Body of pancreas (tissue), 4 donors: ENCODE measurements around the gene ATP8B2. TPM values are rescaled to one million over a fixed set of nuclear protein-coding genes. Genes with fewer than 3 reads are reported as not detected.
"Not testable (repeated sequence)": the region's sequence is repeated elsewhere in the genome, so short reads cannot be mapped to it uniquely, and the experiment has no call there.

ENCODE experiments used
- ATAC-seq: fragments of 150-250 bp; one replicate; pipeline ENCODE4 v1.9.1; 2016
- DNase-seq, 4 donors: peaks; one replicate each; pipeline ENCODE4 v3.0.0-alpha.2; 2019
- H3K27ac ChIP-seq, 4 donors: fragments of 200-600 bp; sonication (generic); 1 replicate in 3 of 4; 2 replicates in 1 of 4; pipeline versions ENCODE4 v1.5.1 to v1.6.1; 2016 to 2019; ENCODE audit warnings: mild to moderate bottlenecking in 1 of 4, mixed read lengths in 1 of 4, moderate library complexity in 1 of 4
- H3K27me3 ChIP-seq, 2 donors: fragments of 200-600 bp; sonication (generic); one replicate each; pipeline ENCODE4 v1.6.0; 2016; ENCODE audit warnings: mild to moderate bottlenecking in 1 of 2
- H3K36me3 ChIP-seq, 2 donors: fragments of 200-600 bp; sonication (generic); replicated peaks in 1 of 2; 2 replicates each; pipeline ENCODE4 v1.5.1; 2016; ENCODE audit warnings: low read depth in 2 of 2; ENCODE audit not compliant: insufficient read depth in 1 of 2
- H3K4me1 ChIP-seq: fragments of 200-600 bp; sonication (generic); one replicate; pipeline ENCODE4 v1.6.0; 2016
- H3K4me3 ChIP-seq, 2 donors: fragments of 200-600 bp; sonication (generic); 1 replicate in 1 of 2; 2 replicates in 1 of 2; pipeline ENCODE4 v1.5.1; 2016 to 2019
- H3K9me3 ChIP-seq, 3 donors: fragments of 200-600 bp; sonication (generic); 1 replicate in 2 of 3; 2 replicates in 1 of 3; pipeline ENCODE4 v1.5.1; 2016
- CTCF ChIP-seq, 7 experiments: fragments of 450-650 bp in 4 of 7; fragments of 200-600 bp in 3 of 7; sonication (generic) in 3 of 7; IDR thresholded peaks; one replicate each; pipeline ENCODE4 v1.5.1; 2016 to 2019; ENCODE audit warnings: antibody characterized with exemption in 7 of 7
- POLR2A ChIP-seq, 3 donors: fragments of 450-650 bp; IDR thresholded peaks; one replicate each; pipeline ENCODE4 v1.6.1; 2016; ENCODE audit warnings: antibody characterized with exemption in 3 of 3, mild to moderate bottlenecking in 2 of 3
- WGBS, 2 donors: methylation state at CpG; one replicate each; pipeline ENCODE4 v1.1.5; 2017; 5-methylcytosine and 5-hydroxymethylcytosine counted together
- intact Hi-C: fragments of 100-400 bp; cut with DNase I; formaldehyde crosslinking; loops from one replicate; pipeline ENCODE4 v1.15.1; 2023
- total RNA-seq, 2 donors: library from RNA; depleted of rRNA; stranded (reverse); fragments of >200 nt; gene quantifications; one replicate each; pipeline ENCODE4 v1.1.0, GENCODE V29; 2016

ATP8B2 gene
- total RNA-seq, 2 donors from 2014 or later = 10.9 to 16.3 TPM

DNA sequence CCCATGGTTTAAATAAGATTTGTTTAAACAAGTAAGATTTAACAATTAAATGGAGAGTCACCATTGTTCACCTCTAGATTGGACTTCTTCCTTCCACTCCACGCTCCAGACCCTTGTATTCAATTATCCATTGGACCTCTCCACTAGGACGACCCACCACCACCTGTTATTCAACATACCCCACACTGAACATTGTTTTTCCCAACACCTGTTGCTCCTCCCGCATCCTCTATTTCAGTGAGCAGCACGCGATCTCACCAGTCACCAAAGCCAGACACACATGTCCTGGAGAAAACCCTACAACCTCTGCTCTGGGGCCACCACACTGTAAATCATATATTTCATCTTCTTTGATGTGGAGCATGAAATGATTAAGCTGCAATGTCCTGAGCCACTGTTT is 28.6 kb downstream of the ATP8B2 start:
- Histone ChIP-seq H3K27ac (peak overlapping the region in 1 of 4 donors; percentile 79), H3K4me1 (peaks cover 39% of the 10 kb centered on the region), H3K36me3 (no peaks in the 10 kb centered on the region), H3K27me3 (no peaks in the 10 kb centered on the region), H3K9me3 (no peaks in the 10 kb centered on the region), H3K4me3 (no peak overlapping the region)
- DNase-seq = no peak
- intact Hi-C loops = no loop called here
- TF ChIP-seq POLR2A (IDR thresholded peaks at IDR 0.05) (no peak), CTCF (IDR thresholded peaks at IDR 0.05) (no peak)
- WGBS, 2 donors = 55 to 63% methylated on average over 5 of the region's 5 CpGs
- no peak for ATAC-seq

GRCh38 chr1:154358519-154358918 is 33.2 kb downstream of the ATP8B2 start:
- no peaks in the 10 kb centered on the region for H3K36me3 ChIP-seq
- H3K27me3 ChIP-seq = no peaks in the 10 kb centered on the region
- ATAC-seq (no peak), DNase-seq (no peak)
- no peak overlapping the region for H3K27ac ChIP-seq
- intact Hi-C loops = no loop called here
- H3K9me3 ChIP-seq = no peaks in the 10 kb centered on the region
- H3K4me1 ChIP-seq = peaks cover 14% of the 10 kb centered on the region
- no peak overlapping the region for H3K4me3 ChIP-seq
- 87 to 93% methylated on average over 7 to 8 of the region's 8 CpGs for WGBS, 2 donors
- TF ChIP-seq POLR2A (IDR thresholded peaks at IDR 0.05) (no peak), CTCF (IDR thresholded peaks at IDR 0.05) (no peak)

GRCh38 chr1:154360288-154360687 is 35.0 kb downstream of the ATP8B2 start:
- no peaks in the 10 kb centered on the region for H3K4me1 ChIP-seq
- no peaks in the 10 kb centered on the region for H3K27me3 ChIP-seq
- no peaks in the 10 kb centered on the region for H3K36me3 ChIP-seq
- no peak overlapping the region for H3K4me3 ChIP-seq
- DNase-seq (no peak), ATAC-seq (no peak)
- intact Hi-C loops = no loop called here
- no peak overlapping the region for H3K27ac ChIP-seq
- H3K9me3 ChIP-seq = no peaks in the 10 kb centered on the region
- TF ChIP-seq CTCF (IDR thresholded peaks at IDR 0.05) (no peak), POLR2A (IDR thresholded peaks at IDR 0.05) (no peak)

DNA sequence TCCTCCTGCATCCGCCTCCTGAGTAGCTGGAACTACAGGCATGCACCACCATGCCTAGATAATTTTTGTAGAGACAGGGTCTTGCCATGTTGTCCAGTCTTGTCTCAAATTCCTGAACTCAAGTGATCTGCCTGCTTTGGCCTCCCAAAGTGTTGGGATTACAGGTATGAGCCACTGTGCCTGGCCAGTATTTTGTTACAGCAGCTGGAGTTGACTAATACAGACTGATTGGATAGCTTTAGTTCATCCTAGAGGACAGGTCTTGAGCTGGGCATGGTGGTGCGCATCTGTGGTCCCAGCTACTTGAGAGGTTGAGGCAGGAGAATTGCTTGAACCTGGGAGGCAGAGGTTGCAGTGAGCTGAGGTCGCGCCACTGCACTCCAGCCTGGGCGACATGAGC is 35.6 kb downstream of the ATP8B2 start:
- DNase-seq, intact Hi-C loops, H3K4me3 ChIP-seq, H3K27me3 ChIP-seq, H3K36me3 ChIP-seq, H3K4me1 ChIP-seq, H3K9me3 ChIP-seq, ATAC-seq, H3K27ac ChIP-seq: not testable (repeated sequence)
- 78 to 88% methylated on average over 5 of the region's 5 CpGs for WGBS, 2 donors

- H3K9me3 ChIP-seq = no peaks in the 10 kb centered on the region
- DNase-seq (no peak), ATAC-seq (no peak)
- TF ChIP-seq POLR2A (IDR thresholded peaks at IDR 0.05) (no peak), CTCF (IDR thresholded peaks at IDR 0.05) (no peak)
- H3K4me3 ChIP-seq = no peak overlapping the region
- H3K27ac ChIP-seq = no peak overlapping the region
- no peaks in the 10 kb centered on the region for H3K27me3 ChIP-seq
- 70 to 74% methylated on average over 3 of the region's 3 CpGs for WGBS, 2 donors
- no peaks in the 10 kb centered on the region for H3K36me3 ChIP-seq
- H3K4me1 ChIP-seq = no peaks in the 10 kb centered on the region
- intact Hi-C loops = no loop called here
Observed at GRCh38 chr1:154361357-154361756, 36.0 kb downstream of the ATP8B2 start.
